OCI-M2 (cell line): ENCODE data around the gene HOXA7.

Experiments
- DNase-seq: peaks from one replicate; lab custom pipeline; 2025; ENCODE audit not compliant: unreplicated experiment; lab: John Stamatoyannopoulos, UW

The HOXA7 gene

GRCh38 chr7:27148031-27148755 is 8.3 kb downstream of the HOXA7 start:
- DNase-seq, result no peak

- no peak for DNase-seq
Measured at GRCh38 chr7:27147199-27148030, 9.1 kb downstream of the HOXA7 start, which contains the start of gene HOXA6. Gene HOXA6 (minus strand): TSS chr7:27147774. CDS start chr7:27147749, 25 bp downstream.

GRCh38 chr7:27146491-27147198 is 9.8 kb downstream of the HOXA7 start:
- DNase-seq, result no peak

GRCh38 chr7:27145914-27146412 is 10.5 kb downstream of the HOXA7 start:
- no peak for DNase-seq

- DNase-seq, result no peak
Measured at GRCh38 chr7:27145165-27145913, 11.1 kb downstream of the HOXA7 start.

GRCh38 chr7:27144781-27145164 is 11.7 kb downstream of the HOXA7 start:
- no peak for DNase-seq

GRCh38 chr7:27143950-27144780 is 12.3 kb downstream of the HOXA7 start:
- no peak for DNase-seq

GRCh38 chr7:27143023-27143949 is 13.2 kb downstream of the HOXA7 start, which contains the start of gene HOXA5:
Gene HOXA5 (minus strand): TSS chr7:27143681. CDS start chr7:27143607, 74 bp downstream.
- no peak for DNase-seq

GRCh38 chr7:27142580-27143022 is 13.9 kb downstream of the HOXA7 start:
- no peak for DNase-seq

GRCh38 chr7:27141923-27142579 is 14.4 kb downstream of the HOXA7 start:
- DNase-seq, result no peak

GRCh38 chr7:27141137-27141922 is 15.1 kb downstream of the HOXA7 start:
- no peak for DNase-seq

GRCh38 chr7:27140126-27140857 is 16.2 kb downstream of the HOXA7 start:
- no peak for DNase-seq

- no peak for DNase-seq
Measured at GRCh38 chr7:27139334-27140125, 16.9 kb downstream of the HOXA7 start.

GRCh38 chr7:27138985-27139333 is 17.5 kb downstream of the HOXA7 start:
- DNase-seq, result no peak

GRCh38 chr7:27138472-27138871 is 18.0 kb downstream of the HOXA7 start:
- DNase-seq, result no peak
